GM18867 (cell line): ENCODE data around the gene CCDC74A.
"Not testable (repeated sequence)": the region's sequence is repeated elsewhere in the genome, so short reads cannot be mapped to it uniquely, and the experiment has no call there.

Source experiments
- ATAC-seq: cut with Tn5 transposase; IDR thresholded peaks from one replicate; pipeline ENCODE4 v1.9.1; 2021; ENCODE audit warnings: mild to moderate bottlenecking, moderate library complexity; ENCODE audit not compliant: unreplicated experiment

CCDC74A gene

GRCh38 chr2:131544813-131545165 is 17.1 kb downstream of the CCDC74A start:
- not testable (repeated sequence) for ATAC-seq

- no peak for ATAC-seq
Observed at GRCh38 chr2:131552871-131553270, 25.2 kb downstream of the CCDC74A start.

GRCh38 chr2:131556998-131557397 is 29.3 kb downstream of the CCDC74A start:
- no peak for ATAC-seq

GRCh38 chr2:131557558-131558321 is 30.1 kb downstream of the CCDC74A start:
- ATAC-seq, result peak; percentile 74

- ATAC-seq, result no peak
Observed at GRCh38 chr2:131566371-131566770, 38.7 kb downstream of the CCDC74A start.

- no peak for ATAC-seq
Observed at GRCh38 chr2:131567891-131568290, 40.2 kb downstream of the CCDC74A start.

GRCh38 chr2:131568401-131568800 is 40.7 kb downstream of the CCDC74A start:
- not testable (repeated sequence) for ATAC-seq

GRCh38 chr2:131572175-131572574 is 44.5 kb downstream of the CCDC74A start:
- ATAC-seq, result no peak

- ATAC-seq, result no peak
Observed at GRCh38 chr2:131577812-131578211, 50.1 kb downstream of the CCDC74A start.

GRCh38 chr2:131580187-131580586 is 52.5 kb downstream of the CCDC74A start:
- peak; percentile 58 for ATAC-seq
